Kidney (tissue), 14 donors: Measurements from ENCODE around the gene APCDD1L. TPM values are rescaled to one million over a fixed set of nuclear protein-coding genes. Genes with fewer than 3 reads are reported as not detected.

ENCODE experiments used
- DNase-seq, 5 donors: peaks; one replicate each; pipeline ENCODE4 v3.0.0-alpha.2; 2013 to 2020
- FAIRE-seq: peaks from 2 replicates; lab custom pipeline; 2012; peaks lifted over from hg19 to GRCh38; lab: Jason Lieb, UNC
- H3K27ac ChIP-seq, 2 donors: one replicate each; pipeline ENCODE4 v1.7.0; 2013; ENCODE audit warnings: low read depth in 2 of 2, low read length in 2 of 2, inconsistent platforms in 1 of 2
- H3K27me3 ChIP-seq: one replicate; pipeline ENCODE4 v1.7.1; 2013; ENCODE audit warnings: low read length, inconsistent platforms; ENCODE audit not compliant: control insufficient read depth, insufficient read depth
- H3K36me3 ChIP-seq, 3 donors: one replicate each; pipeline versions ENCODE4 v1.7.0 to v1.7.1; 2013; ENCODE audit warnings: low read length in 3 of 3, control low read depth in 1 of 3, inconsistent platforms in 1 of 3; ENCODE audit not compliant: insufficient read depth in 3 of 3, control insufficient read depth in 2 of 3
- H3K4me1 ChIP-seq, 3 donors: one replicate each; pipeline versions ENCODE4 v1.7.0 to v1.7.1; 2013; ENCODE audit warnings: low read length in 3 of 3, inconsistent platforms in 1 of 3, low read depth in 1 of 3; ENCODE audit not compliant: control insufficient read depth in 2 of 3, insufficient read depth in 2 of 3
- H3K4me3 ChIP-seq, 3 donors: one replicate each; pipeline versions ENCODE4 v1.7.0 to v1.8.1; 2013; ENCODE audit warnings: low read length in 3 of 3, control low read depth in 1 of 3, inconsistent platforms in 1 of 3
- H3K9ac ChIP-seq, 3 donors: one replicate each; pipeline versions ENCODE4 v1.7.0 to v1.7.1; 2013; ENCODE audit warnings: low read length in 3 of 3, control low read depth in 1 of 3, inconsistent platforms in 1 of 3
- H3K9me3 ChIP-seq, 3 donors: one replicate each; pipeline versions ENCODE4 v1.7.0 to v1.7.1; 2013; ENCODE audit warnings: low read length in 3 of 3, control low read depth in 1 of 3, inconsistent platforms in 1 of 3; ENCODE audit not compliant: control insufficient read depth in 2 of 3, insufficient read depth in 1 of 3
- intact Hi-C: fragments of 100-400 bp; cut with DNase I; formaldehyde crosslinking; loops from one replicate; pipeline ENCODE4 v1.11.1; 2022
- polyA plus RNA-seq: library from polyadenylated mRNA; stranded (reverse); fragments of 350-450 nt; fragmentation: Illumina TruSeq; extraction: RNeasy Lipid Tissue Mini Kit (QIAGEN cat#74804); gene quantifications from one replicate; pipeline ENCODE4 v1.2.3, GENCODE V29; 2014; ENCODE audit warnings: low read depth, low replicate concordance; ENCODE audit not compliant: insufficient read depth
- total RNA-seq: library from RNA; stranded (reverse); fragmentation: NEBNext Ultra II Directional; extraction: Animal tissue kit (Norgen Biotek cat#: 25700); gene quantifications from one replicate; pipeline ENCODE4 v1.2.1, GENCODE V29; 2021
- TF ChIP-seq, protein P1 (sequence below): IDR thresholded peaks from 3 replicates; pipeline ENCODE4 v1.5.1; 2012; ENCODE audit warnings: mild to moderate bottlenecking, moderate library complexity, borderline replicate concordance; ENCODE audit not compliant: insufficient read depth; ENCODE audit errors: extremely low read depth
- donor health status: control.
- donor health status: control.
- donor health status: control.
- donor health status: control.
- donor health status: control.
- donor health status: DM: yes; HTN: yes; CAD: no.
- donor health status: Normal renal cell carcinoma (clear cell type).

APCDD1L gene
- total and polyA plus RNA-seq, 2 donors from 2014 or later = 1.2 to 4.5 TPM

DNA sequence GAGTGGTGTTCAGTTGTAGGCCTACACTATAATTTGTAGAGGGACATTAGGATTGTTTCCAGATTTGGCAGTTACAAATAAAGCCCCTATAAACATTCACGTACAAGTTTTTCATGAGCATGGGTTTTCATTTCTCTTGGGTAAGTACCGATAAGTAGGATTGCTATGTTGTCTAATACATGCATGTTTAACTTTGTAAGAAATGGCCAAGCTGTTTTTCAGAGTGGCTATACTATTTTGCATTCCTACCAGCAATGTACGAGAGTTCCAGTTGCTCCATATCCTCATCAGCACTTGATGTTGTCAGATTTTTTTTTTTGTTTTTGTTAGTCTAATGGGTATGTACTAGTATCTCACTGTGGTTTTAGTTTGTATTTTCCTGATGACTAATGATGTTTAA lies 11.2 kb upstream of the APCDD1L start:
- H3K9ac ChIP-seq = no peak overlapping the region
- FAIRE-seq (no peak), DNase-seq (no peak)
- H3K9me3 ChIP-seq = peaks cover 0 to 22% (median 0%) of the 10 kb centered on the region in 3 donors
- no peak overlapping the region for H3K27ac ChIP-seq
- intact Hi-C loops = no loop called here
- no peak overlapping the region for H3K4me3 ChIP-seq
- H3K36me3 ChIP-seq = no peaks in the 10 kb centered on the region
- peaks cover 0 to 5% (median 4%) of the 10 kb centered on the region in 3 donors for H3K4me1 ChIP-seq
- H3K27me3 ChIP-seq = no peaks in the 10 kb centered on the region
- TF ChIP-seq, protein P1, sequence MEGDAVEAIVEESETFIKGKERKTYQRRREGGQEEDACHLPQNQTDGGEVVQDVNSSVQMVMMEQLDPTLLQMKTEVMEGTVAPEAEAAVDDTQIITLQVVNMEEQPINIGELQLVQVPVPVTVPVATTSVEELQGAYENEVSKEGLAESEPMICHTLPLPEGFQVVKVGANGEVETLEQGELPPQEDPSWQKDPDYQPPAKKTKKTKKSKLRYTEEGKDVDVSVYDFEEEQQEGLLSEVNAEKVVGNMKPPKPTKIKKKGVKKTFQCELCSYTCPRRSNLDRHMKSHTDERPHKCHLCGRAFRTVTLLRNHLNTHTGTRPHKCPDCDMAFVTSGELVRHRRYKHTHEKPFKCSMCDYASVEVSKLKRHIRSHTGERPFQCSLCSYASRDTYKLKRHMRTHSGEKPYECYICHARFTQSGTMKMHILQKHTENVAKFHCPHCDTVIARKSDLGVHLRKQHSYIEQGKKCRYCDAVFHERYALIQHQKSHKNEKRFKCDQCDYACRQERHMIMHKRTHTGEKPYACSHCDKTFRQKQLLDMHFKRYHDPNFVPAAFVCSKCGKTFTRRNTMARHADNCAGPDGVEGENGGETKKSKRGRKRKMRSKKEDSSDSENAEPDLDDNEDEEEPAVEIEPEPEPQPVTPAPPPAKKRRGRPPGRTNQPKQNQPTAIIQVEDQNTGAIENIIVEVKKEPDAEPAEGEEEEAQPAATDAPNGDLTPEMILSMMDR = no peak

DNA sequence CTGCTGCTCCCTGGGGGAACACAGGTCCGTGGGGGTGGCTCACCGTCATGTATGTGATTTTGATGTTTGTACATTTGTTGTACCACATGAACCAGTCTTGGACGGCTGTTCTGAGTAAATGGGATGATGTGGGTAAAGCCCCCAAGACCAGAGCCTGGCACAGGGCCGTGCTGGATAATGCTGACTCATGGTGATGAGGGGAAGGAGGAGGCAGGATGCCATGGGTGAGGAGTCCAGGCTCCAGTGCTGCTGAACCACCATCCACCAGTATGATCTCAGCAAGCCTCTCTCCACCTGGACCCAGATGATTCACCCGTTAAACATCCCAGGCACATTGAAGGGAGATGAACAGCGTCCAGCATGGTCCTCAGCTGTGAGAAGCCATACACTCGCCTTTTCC lies 9.6 kb upstream of the APCDD1L start:
- H3K4me3 ChIP-seq = no peak overlapping the region
- H3K9ac ChIP-seq = no peak overlapping the region
- H3K27me3 ChIP-seq = no peaks in the 10 kb centered on the region
- TF ChIP-seq, protein P1 = no peak
- H3K4me1 ChIP-seq = peaks cover 0 to 5% (median 4%) of the 10 kb centered on the region in 3 donors
- intact Hi-C loops = no loop called here
- H3K36me3 ChIP-seq = no peaks in the 10 kb centered on the region
- FAIRE-seq (no peak), DNase-seq (no peak)
- no peak overlapping the region for H3K27ac ChIP-seq
- peaks cover 0 to 15% (median 0%) of the 10 kb centered on the region in 3 donors for H3K9me3 ChIP-seq

DNA sequence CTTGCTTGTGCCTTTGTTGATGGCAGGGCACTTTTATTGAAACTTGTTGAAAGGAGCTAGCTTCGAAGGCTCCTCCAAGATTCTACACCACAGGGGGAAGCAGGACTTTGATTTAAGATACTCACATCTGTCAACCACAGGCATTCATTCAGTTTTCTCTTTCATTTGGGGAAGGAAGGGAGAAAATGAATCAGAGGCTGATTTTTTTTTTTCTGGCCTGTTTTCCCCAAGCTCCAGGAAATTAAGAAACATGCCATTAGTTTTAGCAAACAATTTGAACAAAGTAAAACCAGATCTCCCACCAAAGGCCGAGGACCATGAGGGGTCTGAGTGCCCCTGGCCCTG lies 8.7 kb upstream of the APCDD1L start:
- TF ChIP-seq, protein P1 = no peak
- Histone ChIP-seq H3K27me3 (no peaks in the 10 kb centered on the region), H3K36me3 (no peaks in the 10 kb centered on the region), H3K4me3 (no peak overlapping the region), H3K4me1 (peaks cover 0 to 5% (median 4%) of the 10 kb centered on the region in 3 donors), H3K9me3 (peaks cover 0 to 15% (median 0%) of the 10 kb centered on the region in 3 donors), H3K9ac (no peak overlapping the region), H3K27ac (no peak overlapping the region)
- FAIRE-seq (no peak), DNase-seq (no peak)
- intact Hi-C loops = no loop called here
